ENCODE measurements around the gene FAHD2A. TPM values are rescaled to one million over a fixed set of nuclear protein-coding genes. Genes with fewer than 3 reads are reported as not detected.

Gene FAHD2A
- total RNA-seq, 1 donor from 2014 or later: 40.4 TPM

- peaks cover 8% of the 10 kb centered on the region for H3K27me3 Mint-ChIP-seq (ENCODE audit: unreplicated experiment)
- no peak for DNase-seq (ENCODE audit: extremely low spot score, unreplicated experiment)
- no peaks in the 10 kb centered on the region for H3K9me3 Mint-ChIP-seq (ENCODE audit: unreplicated experiment)
- H3K4me1 Mint-ChIP-seq (ENCODE audit: unreplicated experiment): peaks cover 7% of the 10 kb centered on the region
- no peaks in the 10 kb centered on the region for H3K36me3 Mint-ChIP-seq (ENCODE audit: unreplicated experiment)
- H3K27ac Mint-ChIP-seq (ENCODE audit: unreplicated experiment): no peak overlapping the region
- TF ChIP-seq CTCF (IDR thresholded peaks at IDR 0.05): no peak
- no peak overlapping the region for H3K4me3 Mint-ChIP-seq (ENCODE audit: unreplicated experiment)
Observed at GRCh38 chr2:95380731-95381130, 21.8 kb upstream of the FAHD2A start.

- TF ChIP-seq CTCF (IDR thresholded peaks at IDR 0.05): no peak
- H3K9me3 Mint-ChIP-seq (ENCODE audit: unreplicated experiment): no peaks in the 10 kb centered on the region
- H3K4me3 Mint-ChIP-seq (ENCODE audit: unreplicated experiment): no peak overlapping the region
- H3K27me3 Mint-ChIP-seq (ENCODE audit: unreplicated experiment): peaks cover 8% of the 10 kb centered on the region
- no peak overlapping the region for H3K27ac Mint-ChIP-seq (ENCODE audit: unreplicated experiment)
- H3K4me1 Mint-ChIP-seq (ENCODE audit: unreplicated experiment): peaks cover 7% of the 10 kb centered on the region
- peak; percentile 65 for DNase-seq (ENCODE audit: extremely low spot score, unreplicated experiment)
- H3K36me3 Mint-ChIP-seq (ENCODE audit: unreplicated experiment): no peaks in the 10 kb centered on the region
Observed at GRCh38 chr2:95381212-95382191, 21.0 kb upstream of the FAHD2A start.

GRCh38 chr2:95382192-95382591, 20.3 kb upstream of the FAHD2A start:
- Mint-ChIP-seq H3K4me1 (ENCODE audit: unreplicated experiment) (peaks cover 7% of the 10 kb centered on the region), H3K27me3 (ENCODE audit: unreplicated experiment) (peaks cover 8% of the 10 kb centered on the region), H3K9me3 (ENCODE audit: unreplicated experiment) (no peaks in the 10 kb centered on the region), H3K4me3 (ENCODE audit: unreplicated experiment) (no peak overlapping the region), H3K36me3 (ENCODE audit: unreplicated experiment) (no peaks in the 10 kb centered on the region), H3K27ac (ENCODE audit: unreplicated experiment) (no peak overlapping the region)
- no peak for TF ChIP-seq CTCF (IDR thresholded peaks at IDR 0.05)
- peak; percentile 77 for DNase-seq (ENCODE audit: extremely low spot score, unreplicated experiment)

GRCh38 chr2:95382686-95383634, 19.5 kb upstream of the FAHD2A start:
- Mint-ChIP-seq H3K4me1 (ENCODE audit: unreplicated experiment) (peaks cover 7% of the 10 kb centered on the region), H3K9me3 (ENCODE audit: unreplicated experiment) (no peaks in the 10 kb centered on the region), H3K4me3 (ENCODE audit: unreplicated experiment) (no peak overlapping the region), H3K27ac (ENCODE audit: unreplicated experiment) (no peak overlapping the region), H3K27me3 (ENCODE audit: unreplicated experiment) (peaks cover 10% of the 10 kb centered on the region), H3K36me3 (ENCODE audit: unreplicated experiment) (no peaks in the 10 kb centered on the region)
- DNase-seq (ENCODE audit: extremely low spot score, unreplicated experiment): peak; percentile 77
- no peak for TF ChIP-seq CTCF (IDR thresholded peaks at IDR 0.05)

Measured in osteocyte (in vitro differentiated cells).